Right cardiac atrium (tissue), 5 donors: ENCODE data around the gene RNF130. TPM values are rescaled to one million over a fixed set of nuclear protein-coding genes. Genes with fewer than 3 reads are reported as not detected.

Experiments used
- ATAC-seq, 2 donors: fragments of 200-7000 bp; cut with Tn5 transposase; one replicate each; pipeline versions ENCODE4 v1.8.0 to v1.9.1; 2020; ENCODE audit warnings: moderate library complexity in 2 of 2, mild to moderate bottlenecking in 1 of 2
- DNase-seq, 3 donors: peaks; one replicate each; pipeline ENCODE4 v3.0.0-alpha.2; 2020
- H3K27ac ChIP-seq: one replicate; pipeline ENCODE4 v1.5.1; 2013; ENCODE audit warnings: mild to moderate bottlenecking, low read length, control low read depth, moderate library complexity
- H3K27me3 ChIP-seq: one replicate; pipeline ENCODE4 v1.6.1; 2013; ENCODE audit not compliant: control insufficient read depth, insufficient read depth
- H3K4me1 ChIP-seq: one replicate; pipeline ENCODE4 v1.6.1; 2013; ENCODE audit warnings: low read length; ENCODE audit not compliant: control insufficient read depth, insufficient read depth
- H3K4me3 ChIP-seq: one replicate; pipeline ENCODE4 v1.5.1; 2013; ENCODE audit warnings: low read length, control low read depth
- H3K9me3 ChIP-seq: one replicate; pipeline ENCODE4 v1.6.1; 2013; ENCODE audit warnings: low read length; ENCODE audit not compliant: control insufficient read depth
- WGBS: extraction: QIAGEN DNeasy Blood & Tissue Kit; methylation state at CpG from one replicate; pipeline ENCODE4 v1.1.7; 2013; 5-methylcytosine and 5-hydroxymethylcytosine counted together
- intact Hi-C, 4 donors: fragments of 100-400 bp; cut with DNase I; formaldehyde crosslinking; loops; one replicate each; pipeline versions ENCODE4 v1.11.0 to v1.14.0; 2022 to 2023
- microRNA-seq, 2 donors: library from miRNA; unstranded; fragments of <30 nt; microRNA quantifications; one replicate each; pipeline ENCODE4 v1.2.0, GENCODE V29; 2020 to 2021
- polyA plus RNA-seq: library from polyadenylated mRNA; stranded (reverse); fragments of 200-250 nt; gene quantifications from one replicate; pipeline ENCODE4 v1.2.3, GENCODE V29; 2013
- total RNA-seq, 4 donors: library from RNA; stranded (reverse); fragmentation: NEBNext Ultra II Directional; extraction: Animal tissue kit (Norgen Biotek cat#: 25700); gene quantifications; one replicate each; pipeline ENCODE4 v1.2.1, GENCODE V29; 2021
- donor health status: healthy with polysubstance abuse.
- donor health status: DM: no; HTN: yes; CAD: no.
- donor health status: DM: no; HTN: no; CAD: no.
- donor health status: DM: no; HTN: yes; CAD: no; lungs with severe emphysema.
- donor health status: DM: yes; HTN: yes; CAD: no.

Gene RNF130
- total and polyA plus RNA-seq, 5 donors, result 40.8 to 51.6 (median 48.2) TPM

DNA sequence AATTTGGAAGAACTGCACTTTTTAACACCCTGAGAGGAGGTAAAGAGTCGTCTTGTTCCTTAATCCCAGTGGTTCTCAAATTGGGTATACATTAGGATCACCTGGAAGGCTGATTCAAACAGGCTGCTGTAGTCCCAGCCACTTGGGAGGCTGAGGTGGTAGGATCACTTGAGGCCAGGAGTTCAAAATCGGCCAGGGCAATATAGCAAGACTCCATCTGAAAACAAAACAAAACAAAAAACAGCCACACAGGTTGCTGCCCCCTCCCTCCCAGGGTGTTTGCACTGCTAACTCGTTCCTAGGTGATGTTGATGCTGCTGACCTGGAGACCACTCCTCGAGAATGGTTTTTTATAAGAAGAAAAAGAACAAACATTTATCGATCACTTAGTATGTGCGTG is 162.3 kb downstream of the RNF130 start:
- Histone ChIP-seq H3K27me3 (no peaks in the 10 kb centered on the region), H3K4me1 (peaks cover 4% of the 10 kb centered on the region), H3K4me3 (no peak overlapping the region), H3K27ac (no peak overlapping the region), H3K9me3 (no peaks in the 10 kb centered on the region)
- intact Hi-C loops, result loop anchor here in 1 of 4 donors (10.0 kb wide), 1 partner anchor 174 kb away; the partner anchor contains the start of gene MAML1
- ATAC-seq (no peak), DNase-seq (no peak)
- 92% methylated on average over 6 of the region's 6 CpGs for WGBS

DNA sequence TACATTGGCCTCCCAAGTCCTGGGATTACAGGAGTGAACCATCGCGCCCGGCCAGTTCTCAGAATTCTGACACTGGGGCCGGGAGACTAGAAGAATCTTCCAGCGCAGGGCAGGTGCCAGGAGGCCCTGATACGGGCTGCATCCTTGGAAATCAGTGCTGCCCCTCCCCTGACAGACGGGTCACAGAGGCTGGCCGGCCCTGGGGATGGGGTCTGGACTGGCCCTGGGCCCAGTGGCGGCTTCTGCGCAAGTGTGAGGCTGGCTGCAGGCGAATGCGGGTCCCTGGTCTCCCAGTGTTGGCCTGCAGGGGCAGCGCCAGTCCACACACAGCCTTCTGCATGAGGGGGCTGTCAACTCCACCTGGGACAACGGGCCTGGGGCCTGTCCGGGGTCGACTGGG is 163.0 kb downstream of the RNF130 start:
- H3K4me1 ChIP-seq, result peaks cover 4% of the 10 kb centered on the region
- no peak for DNase-seq
- WGBS, result 75% methylated on average over 16 of the region's 16 CpGs
- no peaks in the 10 kb centered on the region for H3K27me3 ChIP-seq
- intact Hi-C loops, result loop anchor here in 1 of 4 donors (10.0 kb wide), 1 partner anchor 174 kb away; the partner anchor contains the start of gene MAML1
- peak; percentile 9 to 16 for ATAC-seq
- no peak overlapping the region for H3K4me3 ChIP-seq
- no peak overlapping the region for H3K27ac ChIP-seq
- no peaks in the 10 kb centered on the region for H3K9me3 ChIP-seq

DNA sequence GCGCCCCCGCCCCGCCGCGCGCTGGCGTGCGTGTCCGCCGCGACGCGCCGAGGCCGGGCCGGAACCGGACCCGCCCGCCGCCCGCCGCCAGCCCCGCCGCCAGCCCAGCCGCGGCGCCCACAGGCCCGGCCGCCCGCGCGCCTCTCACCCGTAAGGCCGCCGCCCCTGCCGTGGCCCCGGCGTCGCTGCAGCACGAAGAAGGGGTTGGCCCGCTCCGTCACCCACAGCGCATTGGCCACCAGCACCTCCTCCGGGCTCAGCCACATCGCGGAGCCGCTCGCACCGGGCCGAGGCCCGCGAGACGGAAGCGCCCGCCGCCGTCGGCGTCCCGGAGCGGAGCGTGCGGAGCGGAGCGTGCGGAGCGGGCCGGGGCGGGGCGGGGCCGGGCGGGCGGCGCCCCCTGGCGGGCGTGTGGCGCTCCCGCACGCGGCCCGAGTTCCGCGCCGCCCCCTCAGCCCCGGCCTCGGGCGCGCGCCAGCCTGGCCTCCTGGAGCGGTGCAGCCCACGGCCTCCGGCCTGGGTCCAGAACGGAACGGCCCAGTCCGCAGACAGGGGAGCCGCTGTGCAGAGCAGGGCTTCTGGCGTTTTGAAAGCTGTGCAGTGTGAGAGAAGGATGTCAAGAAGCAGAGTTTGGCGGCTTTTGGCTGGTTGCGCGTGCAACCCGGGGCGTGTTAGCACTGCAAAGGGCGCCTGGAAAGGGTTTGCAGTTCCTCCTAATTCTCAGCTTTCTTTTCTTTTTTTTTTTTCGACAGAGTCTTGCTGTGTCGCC is 163.8 kb downstream of the RNF130 start, which contains the start of gene TBC1D9B:
Gene TBC1D9B, minus strand, starts transcription at position 342 of the 769 bp plus-strand sequence. Its CDS starts 76 bp downstream, at position 266.
- peak; percentile 77 to 93 (median 91) for DNase-seq
- peak; percentile 88 to 91 for ATAC-seq
- no peaks in the 10 kb centered on the region for H3K27me3 ChIP-seq
- no peaks in the 10 kb centered on the region for H3K9me3 ChIP-seq
- H3K4me3 ChIP-seq, result peak within 1 kb of the TSS; percentile 95
- peaks cover 4% of the 10 kb centered on the region for H3K4me1 ChIP-seq
- intact Hi-C loops, result loop anchor here in 1 of 4 donors (10.0 kb wide), 1 partner anchor 173 kb away; the partner anchor contains the start of gene MAML1
- H3K27ac ChIP-seq, result peak within 1 kb of the TSS; percentile 90
- 2% methylated on average over 105 of the region's 105 CpGs for WGBS

DNA sequence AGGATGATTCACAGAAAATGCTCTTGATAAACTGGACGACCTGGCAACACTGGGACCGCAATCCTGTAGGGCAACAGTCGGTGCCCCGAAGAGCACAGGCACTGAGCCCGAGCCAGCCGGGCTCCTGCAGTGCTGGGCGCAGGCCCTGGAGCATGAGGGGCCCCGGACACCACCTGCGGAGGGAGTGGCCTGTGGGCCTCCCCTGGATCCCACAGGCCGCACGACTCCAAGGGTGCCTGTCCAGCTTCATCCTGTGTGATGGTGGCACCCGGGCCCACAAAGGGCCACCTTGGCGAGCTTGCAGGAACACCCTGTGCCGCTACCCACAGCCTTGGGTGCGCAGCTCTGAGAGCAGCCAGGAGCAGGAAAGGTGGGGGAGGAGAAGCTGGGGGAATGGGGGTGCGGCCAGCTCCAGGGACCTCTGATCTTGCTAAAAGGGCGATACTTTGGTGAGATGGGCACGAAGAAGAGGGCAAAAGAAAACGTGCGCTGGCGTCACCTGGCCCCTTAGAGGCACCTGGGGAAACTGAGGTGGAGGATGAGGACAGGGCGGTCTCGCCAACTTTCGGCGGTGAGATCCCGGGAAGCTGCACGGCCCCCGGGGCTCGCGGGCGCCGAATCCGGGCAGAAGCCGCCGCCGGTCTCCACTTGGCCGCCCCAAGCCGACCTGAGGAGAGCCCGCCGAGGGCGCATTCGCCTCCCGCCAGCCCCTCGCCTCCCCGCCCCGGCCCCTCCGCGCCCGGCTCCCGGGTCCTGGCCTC is 164.6 kb downstream of the RNF130 start:
- intact Hi-C loops, result loop anchor here in 1 of 4 donors (10.0 kb wide), 1 partner anchor 172 kb away; the partner anchor contains the start of gene MAML1
- no peaks in the 10 kb centered on the region for H3K27me3 ChIP-seq
- H3K4me3 ChIP-seq, result peak overlapping the region; percentile 95
- DNase-seq (peak; percentile 35 to 70 (median 70)), ATAC-seq (peak; percentile 15 to 25)
- peaks cover 4% of the 10 kb centered on the region for H3K4me1 ChIP-seq
- 14% methylated on average over 50 of the region's 50 CpGs for WGBS
- no peaks in the 10 kb centered on the region for H3K9me3 ChIP-seq
- no peak overlapping the region for H3K27ac ChIP-seq

DNA sequence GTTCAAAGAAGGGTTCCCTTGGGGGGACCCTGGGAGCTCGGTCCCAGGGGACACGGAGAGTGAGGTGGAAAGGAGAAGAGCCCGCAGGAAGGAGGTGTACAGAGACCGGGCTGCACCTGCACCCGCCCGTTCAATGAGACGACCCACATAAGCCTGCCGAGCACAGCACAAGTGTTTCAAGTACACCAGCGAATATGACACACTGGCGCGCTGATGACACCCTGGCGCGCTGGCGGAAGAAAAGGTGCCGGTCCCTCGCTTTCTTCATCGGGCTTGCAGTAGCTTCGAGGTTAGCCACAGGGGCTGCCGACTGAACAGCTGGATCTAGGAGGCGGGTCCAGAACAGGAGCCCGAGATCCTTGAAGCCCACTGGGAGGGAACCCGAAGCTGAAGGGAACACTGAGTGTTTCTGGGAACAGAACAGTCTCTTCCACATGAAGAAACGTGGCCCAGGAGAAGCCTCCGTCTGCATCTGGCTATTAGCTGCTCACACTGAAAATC is 165.2 kb downstream of the RNF130 start:
- intact Hi-C loops, result loop anchor here in 1 of 4 donors (10.0 kb wide), 1 partner anchor 172 kb away; the partner anchor contains the start of gene MAML1
- H3K4me3 ChIP-seq, result no peak overlapping the region

DNA sequence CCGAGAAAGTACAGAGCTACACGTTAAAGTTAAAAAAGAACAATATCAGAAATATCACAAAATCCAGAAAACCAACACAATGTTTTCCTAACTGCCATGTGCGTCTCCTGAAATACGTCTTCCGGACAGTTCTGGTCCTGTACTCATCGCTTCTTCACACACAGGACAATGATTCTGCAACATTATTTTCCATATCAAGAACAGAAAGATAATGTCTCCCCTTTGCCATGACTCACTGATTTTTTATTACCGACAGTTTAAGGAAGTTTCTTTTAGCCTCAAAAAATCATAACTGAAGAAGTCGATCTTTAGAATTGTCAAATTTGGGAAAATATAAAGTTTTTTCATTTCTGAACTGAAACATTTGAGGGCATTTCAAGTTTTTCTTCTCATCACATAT is 166.4 kb downstream of the RNF130 start:
- H3K9me3 ChIP-seq, result no peaks in the 10 kb centered on the region
- no peaks in the 10 kb centered on the region for H3K27me3 ChIP-seq
- H3K4me1 ChIP-seq, result peaks cover 4% of the 10 kb centered on the region
- no peak overlapping the region for H3K4me3 ChIP-seq
- 73% methylated on average over 8 of the region's 8 CpGs for WGBS
- intact Hi-C loops, result loop anchor here in 1 of 4 donors (10.0 kb wide), 1 partner anchor 170 kb away; the partner anchor contains the start of gene MAML1
- ATAC-seq, result no peak
- H3K27ac ChIP-seq, result no peak overlapping the region
- DNase-seq, result no peak

More for the DNA sequence above, 165.2 kb downstream of the RNF130 start:
- Histone ChIP-seq H3K27me3 (no peaks in the 10 kb centered on the region), H3K9me3 (no peaks in the 10 kb centered on the region), H3K27ac (no peak overlapping the region), H3K4me1 (peaks cover 4% of the 10 kb centered on the region)
- DNase-seq (no peak), ATAC-seq (no peak)
- 86% methylated on average over 24 of the region's 24 CpGs for WGBS

Small RNA genes within 50 kb of the gene (microRNA-seq; reads per million reads assigned to microRNA genes)
- 191 to 319 reads per million in 2 donors for gene MIR340

Other genes starting within 250 kb of the RNF130 start
- gene MRNIP, start 212.9 kb downstream of the RNF130 start, total RNA-seq, result 10 to 100 TPM; 12.3 to 20.1 (median 16.4) TPM
- gene MRNIP, start 212.9 kb downstream of the RNF130 start, polyA plus RNA-seq, result 20.5 TPM
- 10 to 100 TPM; 36.2 to 51.5 (median 45.2) TPM for gene TBC1D9B, start 163.9 kb downstream of the RNF130 start, total RNA-seq
- 39.3 TPM for gene TBC1D9B, start 163.9 kb downstream of the RNF130 start, polyA plus RNA-seq
- under 1 TPM; 0.39 to 0.82 (median 0.57) TPM for gene RASGEF1C, start 137.5 kb upstream of the RNF130 start, total RNA-seq
- gene RASGEF1C, start 137.5 kb upstream of the RNF130 start, polyA plus RNA-seq, result 0.50 TPM
- 10 to 100 TPM; 43.6 to 47.4 (median 46.1) TPM for gene MAPK9, start 220.3 kb upstream of the RNF130 start, total RNA-seq
- 20.1 TPM for gene MAPK9, start 220.3 kb upstream of the RNF130 start, polyA plus RNA-seq